HL-60 (cell line): ENCODE results near the gene MYH11.

Source experiments
- DNase-seq, 2 experiments: peaks; one replicate each; pipeline ENCODE4 v3.0.0-alpha.2; 2010 to 2020; ENCODE audit warnings: low read depth in 1 of 2, low spot score in 1 of 2
- H3K27ac ChIP-seq: fragments of 250-450 bp; sonication (Bioruptor Pico); replicated peaks from 2 replicates; pipeline ENCODE4 v1.5.1; 2020; ENCODE audit warnings: mild to moderate bottlenecking, moderate library complexity
- H3K27me3 ChIP-seq: fragments of 250-450 bp; sonication (Bioruptor Pico); 2 replicates; pipeline ENCODE4 v1.5.1; 2021; ENCODE audit warnings: mild to moderate bottlenecking, moderate library complexity; ENCODE audit not compliant: insufficient read depth, poor library complexity, severe bottlenecking
- H3K4me3 ChIP-seq: replicated peaks from 2 replicates; pipeline ENCODE4 v1.5.1; 2011; ENCODE audit warnings: mild to moderate bottlenecking, control low read depth, low read length; ENCODE audit not compliant: insufficient read depth
- CTCF ChIP-seq: IDR thresholded peaks from one replicate; pipeline ENCODE4 v1.5.1; 2011; ENCODE audit warnings: low read length, control low read depth, inconsistent platforms; ENCODE audit not compliant: insufficient read depth
- GABPA ChIP-seq: IDR thresholded peaks from 2 replicates; pipeline ENCODE4 v1.6.1; 2012; ENCODE audit warnings: low read depth
- POLR2AphosphoS5 ChIP-seq: IDR thresholded peaks from 2 replicates; pipeline ENCODE4 v1.6.1; 2012; ENCODE audit warnings: low read depth
- REST ChIP-seq: IDR thresholded peaks from 2 replicates; pipeline ENCODE4 v1.6.1; 2012; ENCODE audit warnings: low read depth; ENCODE audit not compliant: insufficient replicate concordance
- SPI1 ChIP-seq: IDR thresholded peaks from 2 replicates; pipeline ENCODE4 v1.6.1; 2012; ENCODE audit warnings: low read depth, mild to moderate bottlenecking, borderline replicate concordance

The MYH11 gene

GRCh38 chr16:15808071-15808470, 48.8 kb downstream of the MYH11 start:
- H3K4me3 ChIP-seq: no peak overlapping the region
- H3K27me3 ChIP-seq: no peaks in the 10 kb centered on the region
- no peak overlapping the region for H3K27ac ChIP-seq
- no peak for TF ChIP-seq SPI1
- TF ChIP-seq CTCF: no peak
- no peak for TF ChIP-seq GABPA
- TF ChIP-seq REST: no peak
- no peak for TF ChIP-seq POLR2AphosphoS5
- no peak for DNase-seq

- no peak for DNase-seq
- Histone ChIP-seq H3K4me3 (no peak overlapping the region), H3K27me3 (no peaks in the 10 kb centered on the region), H3K27ac (no peak overlapping the region)
- TF ChIP-seq GABPA: no peak
- TF ChIP-seq REST: no peak
- TF ChIP-seq POLR2AphosphoS5: no peak
- no peak for TF ChIP-seq CTCF
- TF ChIP-seq SPI1: no peak
These were observed 49.2 kb downstream of the MYH11 start for GRCh38 chr16:15807603-15808009.

- Histone ChIP-seq H3K27ac (no peak overlapping the region), H3K4me3 (no peak overlapping the region), H3K27me3 (no peaks in the 10 kb centered on the region)
- DNase-seq: no peak
- TF ChIP-seq CTCF: no peak
- TF ChIP-seq SPI1: no peak
- no peak for TF ChIP-seq POLR2AphosphoS5
- no peak for TF ChIP-seq REST
- TF ChIP-seq GABPA: no peak
These were observed 53.2 kb downstream of the MYH11 start for GRCh38 chr16:15803618-15804017.
